DND-41 (cell line): Measurements from ENCODE around the gene SUDS3.

Experiments
- EZH2 ChIP-seq: IDR thresholded peaks from 3 replicates; pipeline ENCODE4 v1.6.1; 2012; ENCODE audit warnings: borderline replicate concordance, low read depth, mild to moderate bottlenecking, moderate library complexity, low read length, inconsistent platforms; ENCODE audit not compliant: severe bottlenecking
- TF ChIP-seq, protein P1 (sequence below): IDR thresholded peaks from 2 replicates; pipeline ENCODE4 v1.5.1; 2012; ENCODE audit warnings: borderline replicate concordance, low read length, moderate library complexity, mild to moderate bottlenecking; ENCODE audit not compliant: poor library complexity, severe bottlenecking; ENCODE audit errors: extremely low read depth

GRCh38 chr12:118374909-118375308, 1.4 kb upstream of the SUDS3 start:
- TF ChIP-seq, protein P1, sequence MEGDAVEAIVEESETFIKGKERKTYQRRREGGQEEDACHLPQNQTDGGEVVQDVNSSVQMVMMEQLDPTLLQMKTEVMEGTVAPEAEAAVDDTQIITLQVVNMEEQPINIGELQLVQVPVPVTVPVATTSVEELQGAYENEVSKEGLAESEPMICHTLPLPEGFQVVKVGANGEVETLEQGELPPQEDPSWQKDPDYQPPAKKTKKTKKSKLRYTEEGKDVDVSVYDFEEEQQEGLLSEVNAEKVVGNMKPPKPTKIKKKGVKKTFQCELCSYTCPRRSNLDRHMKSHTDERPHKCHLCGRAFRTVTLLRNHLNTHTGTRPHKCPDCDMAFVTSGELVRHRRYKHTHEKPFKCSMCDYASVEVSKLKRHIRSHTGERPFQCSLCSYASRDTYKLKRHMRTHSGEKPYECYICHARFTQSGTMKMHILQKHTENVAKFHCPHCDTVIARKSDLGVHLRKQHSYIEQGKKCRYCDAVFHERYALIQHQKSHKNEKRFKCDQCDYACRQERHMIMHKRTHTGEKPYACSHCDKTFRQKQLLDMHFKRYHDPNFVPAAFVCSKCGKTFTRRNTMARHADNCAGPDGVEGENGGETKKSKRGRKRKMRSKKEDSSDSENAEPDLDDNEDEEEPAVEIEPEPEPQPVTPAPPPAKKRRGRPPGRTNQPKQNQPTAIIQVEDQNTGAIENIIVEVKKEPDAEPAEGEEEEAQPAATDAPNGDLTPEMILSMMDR, result no peak
- TF ChIP-seq EZH2, result no peak
